Epidermal melanocyte (primary cell): ENCODE measurements around the gene RAB11B.
"Not testable (repeated sequence)": the region's sequence is repeated elsewhere in the genome, so short reads cannot be mapped to it uniquely, and the experiment has no call there.

Experiments
- DNase-seq: peaks from one replicate; pipeline ENCODE4 v3.0.0; 2011; ENCODE audit warnings: low spot score; ENCODE audit not compliant: insufficient read length

RAB11B gene

DNA sequence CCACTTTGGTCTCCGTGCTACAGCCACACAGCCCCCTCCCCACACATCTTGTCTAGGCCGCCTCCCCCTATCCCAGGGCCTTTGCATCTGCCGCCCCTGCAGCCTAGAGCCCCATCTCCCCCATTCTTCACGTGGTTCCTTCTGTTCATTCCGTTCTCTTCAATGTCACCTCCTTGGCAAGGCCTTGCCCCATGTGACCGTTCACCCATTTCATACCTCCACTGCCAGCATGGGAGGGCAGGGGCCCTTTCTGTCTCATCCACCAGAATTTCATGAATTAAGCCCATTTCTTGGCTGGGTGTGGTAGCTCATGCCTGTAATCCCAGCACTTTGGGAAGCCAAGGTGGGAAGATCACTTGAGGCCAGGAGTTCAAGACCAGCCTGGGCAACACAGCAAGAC lies 38.9 kb downstream of the RAB11B start:
- DNase-seq = no peak

GRCh38 chr19:8429826-8430225 lies 39.7 kb downstream of the RAB11B start:
- DNase-seq = no peak

DNA sequence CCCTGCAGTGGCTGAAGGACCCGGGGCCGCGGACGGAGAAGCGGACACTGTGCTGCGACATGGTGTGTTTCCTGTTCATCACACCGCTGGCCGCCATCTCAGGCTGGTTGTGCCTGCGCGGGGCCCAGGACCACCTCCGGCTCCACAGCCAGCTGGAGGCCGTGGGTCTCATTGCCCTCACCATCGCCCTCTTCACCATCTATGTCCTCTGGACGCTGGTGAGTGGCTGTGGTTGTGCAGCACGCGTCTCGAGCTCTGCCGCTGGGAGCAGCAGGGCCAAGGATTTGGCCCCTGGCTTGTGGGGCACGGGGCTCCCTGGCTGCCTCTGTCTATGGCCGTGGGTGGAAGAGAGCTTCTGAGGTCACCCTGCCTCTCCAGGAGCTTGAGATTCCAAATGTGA lies 40.5 kb downstream of the RAB11B start:
- DNase-seq = no peak

DNA sequence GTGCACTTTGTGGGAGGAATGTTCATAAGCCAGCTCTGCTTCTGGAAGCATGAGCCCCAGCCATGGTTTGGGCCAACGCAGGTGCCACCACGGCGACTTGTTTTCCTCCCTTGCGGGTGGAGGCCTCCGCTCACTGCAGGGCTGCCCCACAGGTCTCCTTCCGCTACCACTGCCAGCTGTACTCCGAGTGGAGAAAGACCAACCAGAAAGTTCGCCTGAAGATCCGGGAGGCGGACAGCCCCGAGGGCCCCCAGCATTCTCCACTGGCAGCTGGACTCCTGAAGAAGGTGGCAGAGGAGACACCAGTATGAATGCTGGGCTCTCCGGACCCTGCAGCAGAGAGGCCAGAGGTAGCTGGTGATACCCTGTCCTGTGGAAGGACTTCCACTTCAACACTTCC lies 48.1 kb downstream of the RAB11B start:
- DNase-seq = no peak

- no peak for DNase-seq
Observed at GRCh38 chr19:8441725-8442544, 51.8 kb downstream of the RAB11B start.

GRCh38 chr19:8444140-8444676 lies 54.0 kb downstream of the RAB11B start:
- DNase-seq = not testable (repeated sequence)

- DNase-seq = peak; percentile 96
Observed at GRCh38 chr19:8444677-8445487, 54.7 kb downstream of the RAB11B start, which contains the start of gene HNRNPM. TSS of gene HNRNPM (plus strand) at chr19:8444975. CDS start at chr19:8444999, 24 bp downstream.

DNA sequence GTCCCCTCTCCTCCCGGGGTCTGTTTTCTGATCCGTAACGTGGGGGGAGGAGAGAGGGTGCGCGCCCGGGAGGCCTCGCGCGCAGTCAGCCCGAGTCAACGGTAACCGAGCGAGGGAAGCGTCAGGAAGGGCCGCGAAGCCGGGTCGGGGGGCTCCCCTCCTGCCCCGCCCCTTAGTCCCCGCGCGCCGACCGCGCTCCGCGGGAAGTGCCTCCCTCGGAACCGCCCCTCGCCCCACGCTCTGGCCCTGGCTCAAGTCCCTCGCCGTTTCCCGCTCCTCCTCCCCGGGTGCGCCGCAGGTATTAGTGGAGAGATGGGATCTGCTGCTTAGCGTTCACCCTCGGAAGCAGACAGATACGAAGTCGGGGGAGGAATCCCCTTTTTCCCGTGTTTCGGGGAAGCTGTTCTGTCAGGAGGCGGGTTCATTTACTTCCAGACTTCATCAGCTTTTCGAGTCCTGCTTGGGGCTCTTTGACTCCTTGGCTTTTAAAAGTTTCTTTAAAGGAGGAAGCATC lies 55.4 kb downstream of the RAB11B start:
- DNase-seq = no peak

- DNase-seq = no peak
Observed at GRCh38 chr19:8446061-8446709, 56.0 kb downstream of the RAB11B start.

GRCh38 chr19:8449830-8450229 lies 59.7 kb downstream of the RAB11B start:
- no peak for DNase-seq

DNA sequence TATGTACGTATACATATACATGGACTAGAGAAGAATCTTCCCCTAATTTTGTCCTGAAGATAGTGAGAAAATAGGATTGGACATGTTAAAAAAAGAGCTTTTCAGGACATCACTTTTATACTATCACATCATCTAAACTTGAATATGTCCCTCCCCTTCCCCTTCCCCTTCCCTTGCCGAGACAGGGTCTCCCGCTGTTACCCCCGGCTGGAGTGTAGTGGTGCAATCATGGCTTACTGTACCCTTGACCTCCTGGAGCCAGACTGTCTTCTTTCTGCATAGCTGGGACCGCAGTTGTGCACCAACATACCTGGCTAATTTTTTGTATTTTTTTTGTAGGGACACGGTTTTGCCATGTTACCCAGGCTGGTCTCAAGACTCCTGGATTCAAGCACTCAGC lies 61.2 kb downstream of the RAB11B start:
- no peak for DNase-seq

GRCh38 chr19:8451885-8452284 lies 61.7 kb downstream of the RAB11B start:
- DNase-seq = no peak

DNA sequence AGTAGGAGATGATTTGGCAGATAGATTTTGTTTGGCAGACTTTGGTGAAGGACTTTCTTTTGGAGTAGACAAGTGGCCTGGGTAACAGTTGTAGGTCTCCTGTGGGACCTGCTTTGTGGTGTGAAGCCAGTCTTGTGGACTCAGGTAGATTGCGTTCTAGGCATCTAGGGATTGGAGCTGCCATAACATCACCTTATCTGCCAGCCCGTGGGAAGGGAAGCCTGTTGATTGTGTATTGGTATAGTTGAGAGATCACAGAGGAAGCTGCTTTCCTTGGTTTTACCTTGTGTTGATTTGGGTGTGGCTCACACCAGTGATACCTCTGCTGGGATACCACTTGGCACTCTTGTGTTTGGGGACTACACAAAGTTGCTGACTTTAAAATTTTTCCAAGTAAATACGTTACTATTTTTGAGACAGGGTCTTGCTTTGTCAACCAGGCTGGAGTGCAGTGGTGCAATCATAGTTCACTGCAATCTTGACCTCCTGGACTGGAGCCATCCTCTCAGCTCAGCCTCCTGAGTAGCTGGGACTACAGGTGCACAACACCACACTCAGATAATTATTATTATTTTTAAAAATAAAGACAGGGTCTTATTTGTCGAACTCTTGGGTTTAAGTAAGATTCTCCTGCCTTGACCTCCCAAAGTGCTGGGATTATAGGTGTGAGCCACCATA lies 62.4 kb downstream of the RAB11B start:
- no peak for DNase-seq

GRCh38 chr19:8453616-8454015 lies 63.5 kb downstream of the RAB11B start:
- no peak for DNase-seq
